A549 (cell line): ENCODE results near the gene SHANK1. TPM values are rescaled to one million over a fixed set of nuclear protein-coding genes. Genes with fewer than 3 reads are reported as not detected.

Source experiments
- ATAC-seq, 2 experiments: fragments of 200-7000 bp in 1 of 2; fragments of >200 bp in 1 of 2; cut with Nextera tagmentation in 1 of 2; cut with Tn5 transposase in 1 of 2; 3 replicates each; pipeline versions ENCODE4 v1.8.0 to v1.9.1; 2018 to 2020; ENCODE audit warnings: mild to moderate bottlenecking in 1 of 2, moderate library complexity in 1 of 2
- CTCF ChIA-PET: fragments of 300-600 bp; sonication (Branson Sonifier 250); formaldehyde crosslinking; extraction: SDS; loops from one replicate; lab custom pipeline; 2021; ENCODE audit warnings: antibody characterized with exemption, inconsistent platforms; lab: Yijun Ruan, JAX
- POLR2A ChIA-PET: fragments of 350-600 bp; formaldehyde crosslinking; extraction: SDS; loops from one replicate; lab custom pipeline; 2021; ENCODE audit warnings: antibody characterized with exemption, inconsistent platforms; lab: Yijun Ruan, JAX
- DNase-seq, 2 experiments: peaks; one replicate each; pipeline versions ENCODE4 v3.0.0 to v3.0.0-alpha.2; 2011 to 2016; ENCODE audit warnings: low read depth in 1 of 2, low spot score in 1 of 2
- FAIRE-seq: peaks from 2 replicates; lab custom pipeline; 2011; peaks lifted over from hg19 to GRCh38; lab: Jason Lieb, UNC
- H3K27ac ChIP-seq, 2 experiments: fragments of >200 bp; sonication (Bioruptor Twin); formaldehyde crosslinking; 3 replicates each; pipeline ENCODE4 v1.5.1; 2016 to 2017
- H3K4me1 ChIP-seq: fragments of >200 bp; sonication (Bioruptor Twin); formaldehyde crosslinking; 3 replicates; pipeline ENCODE4 v1.6.1; 2016
- H3K4me2 ChIP-seq: fragments of >200 bp; sonication (Bioruptor Twin); formaldehyde crosslinking; 3 replicates; pipeline ENCODE4 v1.6.1; 2016
- H3K4me3 ChIP-seq: fragments of >200 bp; sonication (Bioruptor Twin); formaldehyde crosslinking; 3 replicates; pipeline ENCODE4 v1.5.1; 2016
- H3K9me3 ChIP-seq: fragments of >200 bp; sonication (Bioruptor Twin); formaldehyde crosslinking; 3 replicates; pipeline ENCODE4 v1.6.1; 2016
- BCL3 ChIP-seq: fragments of >200 bp; sonication (Bioruptor Twin); formaldehyde crosslinking; IDR thresholded peaks from 3 replicates; pipeline ENCODE4 v1.6.1; 2016
- BHLHE40 ChIP-seq: IDR thresholded peaks from 2 replicates; pipeline ENCODE4 v1.6.1; 2012; ENCODE audit warnings: low read depth, low read length, inconsistent platforms
- CBX2 ChIP-seq: fragments of 200-600 bp; sonication (generic); IDR thresholded peaks from 2 replicates; pipeline ENCODE4 v1.6.1; 2016; ENCODE audit warnings: low read depth, mild to moderate bottlenecking, borderline replicate concordance
- CBX8 ChIP-seq: fragments of 200-600 bp; sonication (generic); IDR thresholded peaks from 2 replicates; pipeline ENCODE4 v1.6.1; 2016
- CEBPB ChIP-seq, 2 experiments: fragments of >200 bp in 1 of 2; sonication (Bioruptor Twin) in 1 of 2; formaldehyde crosslinking in 1 of 2; IDR thresholded peaks; 2 replicates each; pipeline ENCODE4 v1.6.1; 2012 to 2016
- CTCF ChIP-seq: fragments of >200 bp; sonication (Bioruptor Twin); formaldehyde crosslinking; IDR thresholded peaks from 3 replicates; pipeline ENCODE4 v1.5.1; 2016
- EHMT2 ChIP-seq: fragments of 200-600 bp; sonication (generic); IDR thresholded peaks from 2 replicates; pipeline ENCODE4 v1.6.1; 2016; ENCODE audit warnings: antibody characterized with exemption, low read depth, mild to moderate bottlenecking, moderate library complexity
- EP300 ChIP-seq, 2 experiments: fragments of >200 bp; sonication (Bioruptor Twin); formaldehyde crosslinking; IDR thresholded peaks; 2 replicates in 1 of 2; 3 replicates in 1 of 2; pipeline ENCODE4 v1.6.1; 2016 to 2017
- FOSB ChIP-seq: fragments of 250-450 bp; sonication (Bioruptor Pico); IDR thresholded peaks from 2 replicates; pipeline ENCODE4 v1.5.0; 2020; ENCODE audit warnings: mild to moderate bottlenecking, moderate library complexity
- FOSL2 ChIP-seq, 2 experiments: fragments of 450-650 bp in 1 of 2; fragments of >200 bp in 1 of 2; sonication (Bioruptor Twin) in 1 of 2; formaldehyde crosslinking; IDR thresholded peaks; 2 replicates each; pipeline versions ENCODE4 v1.5.0 to v1.6.1; 2016 to 2020; ENCODE audit warnings: mild to moderate bottlenecking in 1 of 2, moderate library complexity in 1 of 2
- HDAC2 ChIP-seq: fragments of 200-600 bp; sonication (generic); IDR thresholded peaks from 2 replicates; pipeline ENCODE4 v1.6.1; 2016
- HES2 ChIP-seq: fragments of >200 bp; sonication (Bioruptor Twin); formaldehyde crosslinking; IDR thresholded peaks from 2 replicates; pipeline ENCODE4 v1.6.1; 2016
- HEYL ChIP-seq: fragments of 250-450 bp; sonication (Bioruptor Pico); IDR thresholded peaks from 2 replicates; pipeline ENCODE4 v1.8.0; 2021; ENCODE audit warnings: mild to moderate bottlenecking, moderate library complexity
- HOXA7 ChIP-seq: fragments of 250-450 bp; sonication (Bioruptor Pico); IDR thresholded peaks from 2 replicates; pipeline ENCODE4 v1.5.0; 2020; ENCODE audit warnings: mild to moderate bottlenecking, moderate library complexity
- HOXB5 ChIP-seq: fragments of 250-450 bp; sonication (Bioruptor Pico); IDR thresholded peaks from 2 replicates; pipeline ENCODE4 v1.5.0; 2020; ENCODE audit warnings: mild to moderate bottlenecking, moderate library complexity
- JUN ChIP-seq, 2 experiments: fragments of >200 bp; sonication (Bioruptor Twin); formaldehyde crosslinking; IDR thresholded peaks; 2 replicates in 1 of 2; 3 replicates in 1 of 2; pipeline ENCODE4 v1.6.1; 2016 to 2017
- MYC ChIP-seq: IDR thresholded peaks from 2 replicates; pipeline ENCODE4 v1.6.1; 2012; ENCODE audit warnings: mild to moderate bottlenecking, inconsistent platforms, low read length, improper control_type of control experiment, borderline replicate concordance
- NPAS2 ChIP-seq: fragments of 250-450 bp; sonication (Bioruptor Pico); IDR thresholded peaks from 2 replicates; pipeline ENCODE4 v1.8.0; 2022; ENCODE audit warnings: mild to moderate bottlenecking, moderate library complexity, borderline replicate concordance
- PBX3 ChIP-seq: IDR thresholded peaks from 2 replicates; pipeline ENCODE4 v1.6.1; 2012
- PHF8 ChIP-seq: fragments of 200-600 bp; sonication (generic); IDR thresholded peaks from 2 replicates; pipeline ENCODE4 v1.6.1; 2016; ENCODE audit warnings: low read depth, mild to moderate bottlenecking, antibody characterized with exemption, moderate library complexity, borderline replicate concordance
- POLR2A ChIP-seq: IDR thresholded peaks from 2 replicates; pipeline ENCODE4 v1.6.1; 2012; ENCODE audit warnings: mild to moderate bottlenecking, low read length
- POLR2AphosphoS2 ChIP-seq: conservative IDR thresholded peaks from 2 replicates; pipeline ENCODE4 v1.6.1; 2012; ENCODE audit warnings: low read length, improper control_type of control experiment, inconsistent platforms
- SREBF2 ChIP-seq: fragments of 450-650 bp; IDR thresholded peaks from 2 replicates; pipeline ENCODE4 v1.6.1; 2014; ENCODE audit warnings: mild to moderate bottlenecking, moderate library complexity
- TFCP2L1 ChIP-seq: fragments of 250-450 bp; sonication (Bioruptor Pico); IDR thresholded peaks from 2 replicates; pipeline ENCODE4 v1.5.0; 2021; ENCODE audit warnings: mild to moderate bottlenecking
- TP53 ChIP-seq: fragments of 250-450 bp; sonication (Bioruptor Pico); IDR thresholded peaks from 2 replicates; pipeline ENCODE4 v1.5.0; 2021; ENCODE audit warnings: mild to moderate bottlenecking, moderate library complexity
- USF2 ChIP-seq: fragments of 450-650 bp; IDR thresholded peaks from 2 replicates; pipeline ENCODE4 v1.6.1; 2014; ENCODE audit warnings: antibody characterized with exemption
- ZFP36 ChIP-seq: fragments of 450-650 bp; IDR thresholded peaks from 2 replicates; pipeline ENCODE4 v1.6.1; 2014; ENCODE audit warnings: borderline replicate concordance; ENCODE audit not compliant: partially characterized antibody
- ZNF302 ChIP-seq: fragments of 250-450 bp; sonication (Bioruptor Pico); IDR thresholded peaks from 2 replicates; pipeline ENCODE4 v1.9.0; 2021; ENCODE audit warnings: inconsistent platforms, mild to moderate bottlenecking, moderate library complexity
- WGBS: methylation state at CpG from one replicate; pipeline ENCODE4 v1.1.6; 2017; ENCODE audit errors: missing lambda C conversion rate; 5-methylcytosine and 5-hydroxymethylcytosine counted together
- polyA plus RNA-seq, 4 experiments: library from polyadenylated mRNA; depleted of rRNA in 3 of 4; stranded (reverse); fragments of >200 nt; fragmentation: RNase III in 1 of 4; extraction: RNeasy Plus Mini Kit Qiagen cat#74134 plus additional on column Dnase treatment in 1 of 4; gene quantifications; 2 replicates in 3 of 4; 3 replicates in 1 of 4; pipeline ENCODE4 v1.2.3, GENCODE V29; 2011 to 2017
- TF ChIP-seq, protein P1 (sequence below): fragments of 150-350 bp; IDR thresholded peaks from 2 replicates; pipeline ENCODE4 v1.6.1; 2014; ENCODE audit warnings: low read depth, mild to moderate bottlenecking, low read length
- TF ChIP-seq, protein P2 (sequence below): IDR thresholded peaks from 2 replicates; pipeline ENCODE4 v1.6.1; 2012; ENCODE audit warnings: low read depth, borderline replicate concordance

SHANK1 gene
- polyA plus RNA-seq, 2 of the 4 experiments (the other 2 are of a cell fraction): 0.04 to 0.17 TPM

- TF ChIP-seq PHF8: peak; percentile 90; the same call in 1 of the 2 replicates
- no peak for TF ChIP-seq HOXA7 (CRISPR knock-in tag)
- TF ChIP-seq TFCP2L1 (CRISPR knock-in tag): no peak
- TF ChIP-seq ZFP36: no peak
- TF ChIP-seq, all 56 proteins: peak for 8
Observed at GRCh38 chr19:50725218-50725910, 5.8 kb upstream of the SHANK1 start (continued).

- POLR2A ChIA-PET: interaction anchor here (0.6 to 2.1 kb wide), 27 partner anchors 10 to 1049 kb away, joined by 3 to 34 read pairs (median 5); partner anchors contain the start of genes ACP4, JOSD2 and KCNC3
- DNase-seq: peak; percentile 99 to 100
- H3K4me3 ChIP-seq: peak overlapping the region; percentile 73
- 4% methylated on average over 34 of the region's 65 CpGs for WGBS
- peak overlapping the region; percentile 86 to 92 for H3K27ac ChIP-seq
- CTCF ChIA-PET: interaction anchor here (0.6 to 18.4 kb wide), 68 partner anchors 11 to 381 kb away, joined by 3 to 272 read pairs (median 4); partner anchors contain the start of gene JOSD2
- no peaks in the 10 kb centered on the region for H3K9me3 ChIP-seq
- peak; percentile 92 for FAIRE-seq
- ATAC-seq: peak; percentile 66 to 89
- peak overlapping the region; percentile 96 for H3K4me2 ChIP-seq
- H3K4me1 ChIP-seq: peaks cover 14% of the 10 kb centered on the region
- TF ChIP-seq PBX3 (no peak; the same call in 1 of the 2 replicates), CEBPB (IDR thresholded peaks at IDR 0.05) (no peak), HOXB5 (CRISPR knock-in tag) (no peak), CTCF (peak; percentile 95), CBX8 (no peak), HDAC2 (no peak), MYC (peak; percentile 73; the same call in 1 of the 2 replicates), SREBF2 (no peak), TP53 (CRISPR knock-in tag) (peak; percentile 29; the same call in 1 of the 2 replicates), POLR2AphosphoS2 (no peak), USF2 (no peak; the same call in 1 of the 2 replicates), PHF8 (no peak; the same call in 1 of the 2 replicates), FOSL2 (IDR thresholded peaks at IDR 0.05) (no peak), FOSL2 (CRISPR knock-in tag; IDR thresholded peaks at IDR 0.05) (no peak), POLR2A (peak; percentile 99), HOXA7 (CRISPR knock-in tag) (no peak), FOSB (no peak), EHMT2 (no peak), JUN (IDR thresholded peaks at IDR 0.05) (peak; percentile 80 to 84; a peak in 4 of 5 replicates), BCL3 (peak; percentile 88; the same call in 1 of the 3 replicates), HES2 (no peak), ZNF302 (CRISPR knock-in tag) (no peak), NPAS2 (CRISPR knock-in tag) (no peak), HEYL (CRISPR knock-in tag) (no peak), EP300 (IDR thresholded peaks at IDR 0.05) (no peak), BHLHE40 (no peak; the same call in 1 of the 2 replicates), CBX2 (no peak)
- TF ChIP-seq, protein P1, sequence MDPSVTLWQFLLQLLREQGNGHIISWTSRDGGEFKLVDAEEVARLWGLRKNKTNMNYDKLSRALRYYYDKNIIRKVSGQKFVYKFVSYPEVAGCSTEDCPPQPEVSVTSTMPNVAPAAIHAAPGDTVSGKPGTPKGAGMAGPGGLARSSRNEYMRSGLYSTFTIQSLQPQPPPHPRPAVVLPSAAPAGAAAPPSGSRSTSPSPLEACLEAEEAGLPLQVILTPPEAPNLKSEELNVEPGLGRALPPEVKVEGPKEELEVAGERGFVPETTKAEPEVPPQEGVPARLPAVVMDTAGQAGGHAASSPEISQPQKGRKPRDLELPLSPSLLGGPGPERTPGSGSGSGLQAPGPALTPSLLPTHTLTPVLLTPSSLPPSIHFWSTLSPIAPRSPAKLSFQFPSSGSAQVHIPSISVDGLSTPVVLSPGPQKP: no peak
- TF ChIP-seq, protein P2, sequence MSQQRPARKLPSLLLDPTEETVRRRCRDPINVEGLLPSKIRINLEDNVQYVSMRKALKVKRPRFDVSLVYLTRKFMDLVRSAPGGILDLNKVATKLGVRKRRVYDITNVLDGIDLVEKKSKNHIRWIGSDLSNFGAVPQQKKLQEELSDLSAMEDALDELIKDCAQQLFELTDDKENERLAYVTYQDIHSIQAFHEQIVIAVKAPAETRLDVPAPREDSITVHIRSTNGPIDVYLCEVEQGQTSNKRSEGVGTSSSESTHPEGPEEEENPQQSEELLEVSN: peak; percentile 67; the same call in 1 of the 2 replicates
Observed at GRCh38 chr19:50724522-50725217, 5.1 kb upstream of the SHANK1 start.
